ENCODE measurements around the gene DTX4.

DNA sequence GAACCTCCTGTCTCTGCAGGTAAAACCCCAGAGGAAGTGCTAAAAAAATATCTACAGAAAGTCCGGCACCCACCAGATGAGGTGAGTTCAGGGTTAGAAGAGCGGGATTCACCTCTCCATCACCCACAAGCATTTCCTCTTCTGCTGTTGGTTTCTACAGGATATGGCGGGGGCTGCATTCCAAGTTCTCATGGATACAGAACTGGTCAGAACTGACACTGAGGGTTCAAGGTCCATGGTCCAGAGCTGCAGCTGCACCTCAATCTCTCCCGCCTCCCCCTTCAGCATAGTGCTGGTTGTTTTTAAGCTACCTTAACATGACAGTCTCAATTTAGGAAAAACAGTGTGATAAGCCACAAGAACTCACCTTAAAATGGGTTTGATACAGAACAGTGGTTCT is 19.2 kb downstream of the DTX4 start:
- TF ChIP-seq CTCF (IDR thresholded peaks at IDR 0.05) (no peak), POLR2A (IDR thresholded peaks at IDR 0.05) (no peak)

Measured in testis (tissue), 2 donors.